ENCODE results near the gene PYGM.
"Not testable (repeated sequence)": the region's sequence is repeated elsewhere in the genome, so short reads cannot be mapped to it uniquely, and the experiment has no call there.

The PYGM gene

DNA sequence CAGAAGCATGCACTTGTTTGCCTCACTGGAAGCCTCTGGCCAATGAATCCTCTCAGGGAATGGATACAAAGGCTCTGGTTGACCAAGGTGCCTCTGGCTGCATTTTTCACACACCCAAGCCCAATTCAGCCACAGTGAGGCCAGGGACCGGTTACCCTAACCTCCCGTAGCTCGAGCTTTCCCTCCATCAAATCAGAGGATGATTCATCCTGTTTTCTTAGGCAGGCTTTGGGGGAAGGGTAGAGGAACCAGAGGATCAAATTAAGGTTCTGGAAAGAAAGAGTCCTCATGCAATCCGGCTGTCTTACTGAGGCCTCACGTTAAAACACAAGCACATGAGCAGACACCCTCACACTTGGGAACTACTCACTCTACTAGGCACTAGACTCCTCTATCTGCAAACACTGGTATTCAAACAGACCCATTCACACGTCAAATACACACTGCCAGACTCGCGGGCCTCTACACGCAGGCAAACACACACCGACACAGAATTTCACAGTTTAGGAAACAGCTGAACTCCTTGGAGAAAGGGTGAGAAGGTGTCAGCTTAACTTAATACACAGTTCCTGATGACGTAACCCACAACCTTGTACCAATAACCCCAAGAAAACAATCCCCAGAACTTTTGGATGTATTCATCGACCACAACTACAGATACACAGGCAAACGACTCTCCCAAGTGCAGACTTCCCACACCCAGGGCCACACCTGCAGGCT lies 49.2 kb downstream of the PYGM start:
- DNase-seq: no peak
- intact Hi-C loops (cut with DNase I; ENCODE audit: low total_unique reads): no loop called here
- peaks cover 10 to 88% of the 10 kb centered on the region in 2 donors for H3K27me3 ChIP-seq
- no peak overlapping the region for H3K27ac ChIP-seq
- H3K36me3 ChIP-seq: no peaks in the 10 kb centered on the region
- H3K4me1 ChIP-seq: peaks cover 0 to 19% (median 11%) of the 10 kb centered on the region in 4 donors
- H3K4me3 ChIP-seq: no peak overlapping the region
- TF ChIP-seq CTCF (IDR thresholded peaks at IDR 0.05): no peak
- no peaks in the 10 kb centered on the region for H3K9me3 ChIP-seq

DNA sequence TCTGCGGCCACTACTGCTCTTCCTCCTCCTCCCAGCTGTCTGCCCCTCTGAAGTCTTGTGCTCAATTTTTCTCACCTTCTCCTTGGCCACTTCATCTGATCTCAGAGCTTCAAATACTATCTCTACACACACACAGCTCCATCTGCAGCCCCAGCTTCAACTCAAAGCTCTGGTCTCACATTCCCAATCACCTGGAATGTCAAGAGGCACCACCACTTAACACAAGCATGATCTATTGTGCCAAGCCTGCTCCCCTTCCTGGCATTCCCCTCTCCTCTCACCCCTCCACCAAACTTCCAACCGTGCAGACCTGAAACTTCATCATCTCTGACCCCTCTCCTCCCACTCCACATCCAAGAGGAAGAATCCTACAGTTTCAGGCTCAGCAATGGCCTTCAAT lies 54.3 kb downstream of the PYGM start:
- no peaks in the 10 kb centered on the region for H3K4me1 ChIP-seq
- H3K27me3 ChIP-seq: peaks cover 0 to 64% of the 10 kb centered on the region in 2 donors
- TF ChIP-seq CTCF (IDR thresholded peaks at IDR 0.05): no peak
- no peak for DNase-seq
- H3K36me3 ChIP-seq: no peaks in the 10 kb centered on the region
- no peaks in the 10 kb centered on the region for H3K9me3 ChIP-seq
- intact Hi-C loops (cut with DNase I; ENCODE audit: low total_unique reads): no loop called here
- H3K4me3 ChIP-seq: no peak overlapping the region
- H3K27ac ChIP-seq: no peak overlapping the region

DNA sequence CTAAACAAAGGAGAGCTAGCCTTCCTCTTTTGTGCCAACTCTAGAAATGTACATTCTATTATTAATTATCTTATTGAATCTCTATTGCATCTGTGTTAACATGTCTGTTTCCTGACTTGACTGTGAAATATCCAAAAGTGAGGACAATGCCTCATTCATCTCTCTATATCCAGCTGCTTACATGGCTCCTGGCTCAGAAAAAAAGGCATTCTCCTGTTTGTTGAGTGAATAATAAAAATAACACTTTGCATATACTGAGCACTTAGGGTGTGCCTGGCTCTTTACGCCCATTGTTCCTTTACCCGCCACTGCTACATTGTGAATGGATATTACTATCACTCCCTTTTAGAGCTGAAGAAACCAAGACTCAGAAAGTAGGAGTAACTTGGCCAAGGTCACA lies 56.7 kb downstream of the PYGM start:
- TF ChIP-seq CTCF (IDR thresholded peaks at IDR 0.05): no peak
- Histone ChIP-seq H3K36me3 (no peaks in the 10 kb centered on the region), H3K4me1 (no peaks in the 10 kb centered on the region), H3K4me3 (no peak overlapping the region), H3K27ac (no peak overlapping the region), H3K27me3 (peaks cover 0 to 42% of the 10 kb centered on the region in 2 donors), H3K9me3 (no peaks in the 10 kb centered on the region)
- intact Hi-C loops (cut with DNase I; ENCODE audit: low total_unique reads): no loop called here
- no peak for DNase-seq

GRCh38 chr11:64701956-64702355 lies 57.8 kb downstream of the PYGM start:
- peaks cover 0 to 32% of the 10 kb centered on the region in 2 donors for H3K27me3 ChIP-seq
- H3K4me1 ChIP-seq; DNase-seq; H3K36me3 ChIP-seq; H3K27ac ChIP-seq; H3K4me3 ChIP-seq; H3K9me3 ChIP-seq; intact Hi-C loops (cut with DNase I; ENCODE audit: low total_unique reads): not testable (repeated sequence)

DNA sequence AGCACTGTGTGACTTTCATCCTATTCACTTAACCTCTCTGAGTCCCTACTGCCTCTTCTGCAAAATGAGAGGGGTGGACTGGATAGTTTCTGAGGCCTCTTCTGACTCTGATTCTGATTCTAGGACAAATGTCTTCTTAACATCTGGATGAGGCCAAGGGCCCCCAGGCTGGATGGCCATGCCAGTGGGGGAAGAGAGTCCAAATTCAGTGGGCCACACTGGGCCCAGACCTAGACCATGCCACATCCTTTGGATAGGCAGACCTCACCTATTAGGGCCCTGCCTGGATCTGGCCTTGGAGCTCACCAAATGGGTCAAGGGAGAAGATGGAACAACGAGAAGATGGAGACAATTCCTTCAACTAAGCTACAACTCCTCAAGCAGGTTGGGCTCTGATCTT lies 61.3 kb downstream of the PYGM start:
- Histone ChIP-seq H3K27me3 (peaks cover 0 to 39% of the 10 kb centered on the region in 2 donors), H3K36me3 (no peaks in the 10 kb centered on the region), H3K27ac (no peak overlapping the region), H3K9me3 (no peaks in the 10 kb centered on the region), H3K4me1 (no peaks in the 10 kb centered on the region), H3K4me3 (no peak overlapping the region)
- intact Hi-C loops (cut with DNase I; ENCODE audit: low total_unique reads): no loop called here
- no peak for TF ChIP-seq CTCF (IDR thresholded peaks at IDR 0.05)
- no peak for DNase-seq

DNA sequence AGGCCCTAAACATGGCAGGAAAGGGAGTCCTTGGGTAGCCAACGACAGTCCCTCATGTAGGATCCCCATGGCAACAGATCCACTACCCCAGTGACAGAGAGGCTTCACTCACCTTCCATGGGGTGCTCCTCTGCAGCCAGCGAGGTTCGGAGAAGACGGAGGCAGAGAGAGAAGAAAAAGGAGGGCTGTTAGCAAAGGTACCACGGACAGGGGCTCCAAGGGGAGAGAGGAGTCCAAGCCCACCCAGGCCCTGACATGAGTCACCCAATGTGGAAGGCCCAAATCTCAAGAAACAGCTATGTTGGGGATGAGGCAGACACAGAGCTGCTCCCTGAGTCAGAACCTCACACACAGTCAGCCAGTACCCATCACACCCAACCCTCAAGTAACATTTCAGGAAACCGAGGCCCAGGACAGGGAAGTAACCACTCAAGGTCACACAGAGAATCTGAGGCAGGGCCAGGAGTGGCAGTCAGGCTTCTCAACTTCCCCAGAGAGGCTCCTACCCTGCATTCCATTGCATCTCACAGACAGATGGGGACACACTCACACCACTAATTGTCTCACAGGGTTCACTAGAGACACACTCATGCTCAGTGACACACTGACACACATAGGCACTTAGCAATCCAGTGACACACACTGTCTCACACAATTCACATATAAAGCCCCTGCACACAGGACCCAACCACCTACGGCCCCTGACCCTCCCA lies 62.0 kb downstream of the PYGM start:
- intact Hi-C loops (cut with DNase I; ENCODE audit: low total_unique reads): no loop called here
- H3K4me3 ChIP-seq: no peak overlapping the region
- H3K4me1 ChIP-seq: no peaks in the 10 kb centered on the region
- H3K9me3 ChIP-seq: no peaks in the 10 kb centered on the region
- no peak for TF ChIP-seq CTCF (IDR thresholded peaks at IDR 0.05)
- no peaks in the 10 kb centered on the region for H3K36me3 ChIP-seq
- no peak overlapping the region for H3K27ac ChIP-seq
- H3K27me3 ChIP-seq: peaks cover 0 to 40% of the 10 kb centered on the region in 2 donors
- DNase-seq: no peak

Data from tibial artery (tissue), 4 donors.